ENCODE measurements around the gene CA5A. TPM values are rescaled to one million over a fixed set of nuclear protein-coding genes. Genes with fewer than 3 reads are reported as not detected.

Gene CA5A
- total RNA-seq, 4 donors from 2014 or later = not detected

DNA sequence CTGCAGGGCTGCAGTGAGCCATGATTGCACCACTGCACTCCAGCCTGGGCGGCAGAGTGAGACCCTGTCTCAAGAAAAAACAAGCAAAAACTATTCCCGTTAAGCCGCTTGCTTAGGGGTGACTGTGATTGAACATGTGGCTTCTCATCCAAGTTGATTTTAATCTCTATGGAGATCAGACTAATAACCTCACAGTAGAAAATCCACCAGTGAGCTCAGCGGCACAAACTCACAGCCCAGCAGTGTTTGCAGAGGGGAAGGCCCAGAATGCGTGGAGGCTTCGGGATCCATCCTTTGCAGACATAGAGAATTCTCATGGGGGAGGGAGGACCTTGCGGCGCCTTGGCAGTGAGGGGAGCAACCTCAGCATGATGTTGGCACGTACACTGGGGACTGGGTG lies 22.3 kb upstream of the CA5A start:
- 96% methylated on average over 4 of the region's 9 CpGs; no CpG with 5 or more reads in 1 of the 2 donors for WGBS, 2 donors (ENCODE audit: low coverage in 1 of 2)
- Histone ChIP-seq H3K4me1 (peaks cover 0 to 53% (median 5%) of the 10 kb centered on the region in 3 donors), H3K27ac (no peak overlapping the region), H3K27me3 (no peaks in the 10 kb centered on the region), H3K9me3 (no peaks in the 10 kb centered on the region), H3K4me3 (no peak overlapping the region), H3K36me3 (peaks cover 0 to 32% of the 10 kb centered on the region in 2 donors)
- TF ChIP-seq EP300 (IDR thresholded peaks at IDR 0.05) (no peak), POLR2AphosphoS5 (IDR thresholded peaks at IDR 0.05) (no peak), POLR2A (IDR thresholded peaks at IDR 0.05) (no peak)
- TF ChIP-seq, protein P1, sequence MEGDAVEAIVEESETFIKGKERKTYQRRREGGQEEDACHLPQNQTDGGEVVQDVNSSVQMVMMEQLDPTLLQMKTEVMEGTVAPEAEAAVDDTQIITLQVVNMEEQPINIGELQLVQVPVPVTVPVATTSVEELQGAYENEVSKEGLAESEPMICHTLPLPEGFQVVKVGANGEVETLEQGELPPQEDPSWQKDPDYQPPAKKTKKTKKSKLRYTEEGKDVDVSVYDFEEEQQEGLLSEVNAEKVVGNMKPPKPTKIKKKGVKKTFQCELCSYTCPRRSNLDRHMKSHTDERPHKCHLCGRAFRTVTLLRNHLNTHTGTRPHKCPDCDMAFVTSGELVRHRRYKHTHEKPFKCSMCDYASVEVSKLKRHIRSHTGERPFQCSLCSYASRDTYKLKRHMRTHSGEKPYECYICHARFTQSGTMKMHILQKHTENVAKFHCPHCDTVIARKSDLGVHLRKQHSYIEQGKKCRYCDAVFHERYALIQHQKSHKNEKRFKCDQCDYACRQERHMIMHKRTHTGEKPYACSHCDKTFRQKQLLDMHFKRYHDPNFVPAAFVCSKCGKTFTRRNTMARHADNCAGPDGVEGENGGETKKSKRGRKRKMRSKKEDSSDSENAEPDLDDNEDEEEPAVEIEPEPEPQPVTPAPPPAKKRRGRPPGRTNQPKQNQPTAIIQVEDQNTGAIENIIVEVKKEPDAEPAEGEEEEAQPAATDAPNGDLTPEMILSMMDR (IDR thresholded peaks at IDR 0.05) = no peak
- no peak for ATAC-seq

DNA sequence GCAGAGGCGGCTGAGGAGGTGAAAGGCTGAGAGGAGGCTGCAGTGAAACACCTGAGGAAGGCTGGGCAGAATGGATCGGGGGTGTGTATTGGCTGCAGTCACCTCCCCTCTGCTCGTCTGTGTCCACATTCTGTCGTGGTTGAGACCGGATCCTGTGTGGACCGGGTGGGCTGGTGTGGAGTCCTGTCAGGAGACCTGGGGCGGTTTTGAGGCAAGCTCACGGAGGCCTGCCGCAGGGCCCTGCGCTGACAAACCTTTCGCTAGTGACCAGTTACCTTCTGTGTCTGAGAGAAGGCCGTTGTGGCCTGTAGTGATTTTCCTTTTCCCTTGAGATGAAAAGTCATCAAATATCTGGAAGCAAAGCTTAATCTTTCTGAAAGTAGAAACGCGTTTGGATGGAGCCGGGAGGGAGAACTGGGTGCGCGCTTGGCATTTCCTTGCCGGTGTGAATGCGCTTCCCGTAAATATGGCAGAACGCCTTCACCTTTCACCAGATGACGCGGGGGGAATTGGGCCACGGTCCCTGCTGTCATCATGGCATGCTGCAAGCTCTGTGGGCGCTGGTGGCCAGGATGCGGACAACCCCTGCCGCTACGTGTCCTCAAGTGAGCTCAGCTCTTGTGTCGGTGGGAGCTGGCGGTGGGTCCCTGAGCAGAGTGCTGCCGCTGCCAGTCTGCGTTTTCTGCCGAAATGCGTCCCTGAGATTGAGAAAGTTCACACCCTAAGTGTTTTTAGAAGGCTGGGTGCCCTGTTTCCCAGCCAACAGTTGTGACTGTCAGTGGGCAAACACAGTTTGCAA lies 21.2 kb upstream of the CA5A start:
- TF ChIP-seq, protein P1 (IDR thresholded peaks at IDR 0.05) = no peak
- TF ChIP-seq EP300 (IDR thresholded peaks at IDR 0.05) (no peak), POLR2A (IDR thresholded peaks at IDR 0.05) (no peak), POLR2AphosphoS5 (IDR thresholded peaks at IDR 0.05) (no peak)
- peaks cover 0 to 32% of the 10 kb centered on the region in 2 donors for H3K36me3 ChIP-seq
- WGBS, 2 donors (ENCODE audit: low coverage in 1 of 2) = 92 to 100% methylated on average over 2 to 26 of the region's 34 CpGs
- H3K27me3 ChIP-seq = no peaks in the 10 kb centered on the region
- no peak overlapping the region for H3K27ac ChIP-seq
- no peak for ATAC-seq
- H3K4me1 ChIP-seq = peaks cover 0 to 65% (median 10%) of the 10 kb centered on the region in 3 donors
- H3K4me3 ChIP-seq = no peak overlapping the region
- no peaks in the 10 kb centered on the region for H3K9me3 ChIP-seq

GRCh38 chr16:87956365-87957231 lies 20.3 kb upstream of the CA5A start:
- Histone ChIP-seq H3K4me3 (peak overlapping the region in 1 of 2 donors; percentile 28), H3K9me3 (no peaks in the 10 kb centered on the region), H3K4me1 (peaks cover 0 to 72% (median 14%) of the 10 kb centered on the region in 3 donors), H3K27ac (peak overlapping the region in 3 of 4 donors; percentile 22 to 54 (median 38)), H3K36me3 (peaks cover 0 to 32% of the 10 kb centered on the region in 2 donors), H3K27me3 (no peaks in the 10 kb centered on the region)
- TF ChIP-seq, protein P1 (IDR thresholded peaks at IDR 0.05) = no peak
- TF ChIP-seq POLR2A (IDR thresholded peaks at IDR 0.05) (no peak), EP300 (IDR thresholded peaks at IDR 0.05) (no peak), POLR2AphosphoS5 (IDR thresholded peaks at IDR 0.05) (no peak)
- no peak for ATAC-seq
- 27 to 33% methylated on average over 6 to 11 of the region's 30 CpGs for WGBS, 2 donors (ENCODE audit: low coverage in 1 of 2)

DNA sequence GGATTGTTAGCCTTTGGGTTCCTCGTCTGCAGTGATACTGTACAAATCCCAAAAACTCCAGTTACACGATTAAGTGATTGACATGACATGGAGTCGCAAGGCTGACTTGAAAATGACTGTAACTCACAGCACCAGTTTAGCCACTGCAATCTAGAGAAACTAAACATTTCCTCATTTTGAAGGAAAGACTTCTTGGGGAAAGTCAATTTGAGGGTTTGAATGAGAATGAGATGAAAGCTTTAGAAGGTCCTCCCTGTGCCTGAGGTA lies 19.7 kb upstream of the CA5A start:
- ATAC-seq = no peak
- Histone ChIP-seq H3K27me3 (no peaks in the 10 kb centered on the region), H3K4me1 (peaks cover 0 to 72% (median 14%) of the 10 kb centered on the region in 3 donors), H3K9me3 (no peaks in the 10 kb centered on the region), H3K36me3 (peaks cover 0 to 32% of the 10 kb centered on the region in 2 donors), H3K4me3 (no peak overlapping the region), H3K27ac (peak overlapping the region in 3 of 4 donors; percentile 22 to 54 (median 38))
- 50 to 67% methylated on average over 2 of the region's 3 CpGs for WGBS, 2 donors (ENCODE audit: low coverage in 1 of 2)
- TF ChIP-seq POLR2AphosphoS5 (IDR thresholded peaks at IDR 0.05) (no peak), POLR2A (IDR thresholded peaks at IDR 0.05) (no peak), EP300 (IDR thresholded peaks at IDR 0.05) (no peak)
- TF ChIP-seq, protein P1 (IDR thresholded peaks at IDR 0.05) = no peak

Measured in gastroesophageal sphincter (tissue), 4 donors.